GM19397 (cell line): ENCODE measurements around the gene FOXE1.

Experiments
- ATAC-seq: cut with Tn5 transposase; IDR thresholded peaks from one replicate; pipeline ENCODE4 v1.9.1; 2021; ENCODE audit warnings: mild to moderate bottlenecking, moderate library complexity; ENCODE audit not compliant: unreplicated experiment

FOXE1 gene

DNA sequence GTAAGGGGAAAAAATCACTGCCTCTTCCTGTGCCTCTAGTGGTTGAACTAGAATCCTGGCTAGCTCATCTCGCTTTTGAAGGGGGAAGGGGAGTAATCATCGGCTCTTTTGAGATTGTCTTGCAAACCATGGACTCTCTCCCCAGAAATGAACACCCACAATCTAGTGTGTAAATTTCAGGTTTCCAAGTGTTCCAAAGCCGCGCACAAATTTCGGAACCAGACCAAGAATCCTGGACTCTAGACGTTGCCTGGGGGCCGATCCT, 4.9 kb upstream of the FOXE1 start:
- ATAC-seq = no peak

DNA sequence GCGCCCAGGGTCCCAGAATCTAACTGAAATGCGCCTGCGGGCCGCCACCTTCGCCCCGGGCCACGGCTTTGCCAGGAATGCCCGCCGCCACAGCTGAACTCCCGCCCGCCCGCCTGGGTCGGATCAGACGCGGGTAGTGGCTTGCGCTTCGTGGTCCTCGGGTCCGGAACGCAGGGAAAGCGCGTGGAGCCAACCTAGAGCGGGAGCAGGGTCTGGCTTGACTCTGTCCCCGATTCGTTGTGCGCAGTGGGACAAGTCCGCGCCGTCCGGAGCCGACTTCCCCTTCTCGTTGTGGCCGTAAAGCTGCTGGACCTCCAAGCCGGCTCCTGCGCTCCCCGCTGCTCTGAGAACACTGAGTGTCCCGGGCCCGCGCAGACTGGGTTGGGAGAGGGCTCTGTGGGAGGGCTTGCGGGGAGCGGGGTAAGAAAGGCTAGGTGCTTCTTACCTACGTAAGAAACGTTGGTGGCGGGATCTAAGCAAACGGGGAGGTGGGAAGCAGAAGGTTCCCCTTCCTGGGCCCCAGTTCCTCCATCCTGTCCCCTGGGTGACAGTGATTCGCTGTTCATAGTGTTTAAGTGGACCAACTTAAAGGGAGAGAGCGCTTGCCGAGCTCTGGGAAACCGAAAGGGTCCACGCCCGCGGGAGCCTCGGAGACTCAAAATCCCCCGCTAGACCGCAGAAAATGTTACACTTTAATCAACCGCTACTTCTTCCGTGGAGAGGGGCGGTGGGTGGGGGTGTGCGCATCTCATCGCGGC, 4.4 kb upstream of the FOXE1 start:
- no peak for ATAC-seq

DNA sequence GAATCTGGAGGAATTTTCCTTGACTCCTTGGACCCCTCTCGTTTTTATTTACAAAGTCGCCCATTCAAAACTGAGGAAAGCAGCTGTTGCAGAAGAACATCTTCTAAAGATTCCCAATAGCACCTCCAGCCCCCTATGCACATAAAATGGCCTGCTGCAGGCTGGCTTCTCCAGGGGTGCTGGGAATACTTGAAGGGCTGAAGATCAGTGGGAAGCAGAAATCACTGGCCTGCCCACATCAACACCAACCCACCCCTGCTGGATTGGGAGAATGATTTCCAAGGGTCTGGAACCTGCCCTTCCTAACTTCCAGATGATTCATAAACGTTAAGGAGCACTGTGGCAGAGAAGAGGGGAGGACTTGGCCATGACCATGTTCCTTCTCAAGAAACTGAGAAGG, 3.0 kb upstream of the FOXE1 start:
- no peak for ATAC-seq

DNA sequence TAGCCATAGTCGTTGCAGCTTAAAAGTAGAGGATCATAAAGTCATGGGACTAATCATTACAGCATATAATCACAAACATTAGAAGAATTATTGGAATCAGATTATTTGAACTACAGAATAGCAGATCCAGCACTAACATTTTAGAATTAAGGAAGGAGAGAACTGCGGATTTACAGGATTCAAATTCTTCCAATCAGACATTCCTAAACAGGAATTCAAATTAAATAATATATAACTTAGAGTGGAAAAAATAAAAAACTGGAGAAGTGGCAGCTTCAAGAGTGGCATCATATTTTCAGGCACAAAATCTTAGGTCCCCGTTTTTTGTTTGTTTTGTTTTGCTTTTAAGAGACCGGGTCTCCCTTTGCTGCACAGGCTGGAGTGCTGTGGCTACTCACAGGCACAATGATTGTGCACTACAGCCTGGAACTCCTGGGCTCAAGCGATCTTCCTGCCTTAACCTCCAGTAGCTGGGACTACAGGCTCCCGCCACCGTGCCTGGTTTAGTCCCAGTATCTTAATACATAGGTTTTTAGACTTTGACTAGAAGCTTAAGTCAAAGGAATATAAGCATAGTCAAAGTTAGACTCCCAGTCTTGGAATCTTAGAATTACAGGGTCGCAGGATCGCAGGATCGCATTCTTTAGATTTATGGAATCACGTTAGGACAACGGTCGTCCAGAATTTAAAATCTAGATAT, 2.1 kb upstream of the FOXE1 start:
- no peak for ATAC-seq

DNA sequence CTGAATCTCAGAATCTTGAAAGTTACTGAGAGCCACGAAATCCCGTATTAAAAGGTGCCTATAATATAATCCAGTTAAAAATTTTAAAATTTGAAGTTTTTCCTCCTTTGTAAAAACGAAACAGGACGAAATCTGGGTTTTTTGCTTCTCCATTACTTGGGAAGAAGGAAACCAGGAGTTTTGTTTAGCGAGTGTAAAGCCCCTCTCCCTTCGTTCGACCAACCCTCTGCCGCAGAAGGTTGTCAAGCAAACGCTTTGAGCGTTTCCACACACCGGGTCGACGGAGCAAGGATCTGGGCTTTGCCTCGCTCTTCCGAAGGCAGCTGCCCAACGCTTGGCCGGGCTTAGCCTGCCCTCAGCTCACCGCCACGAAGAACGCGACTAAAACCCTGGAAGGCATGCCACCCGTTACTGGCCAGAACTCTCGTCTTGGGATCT, 1.6 kb upstream of the FOXE1 start:
- no peak for ATAC-seq

DNA sequence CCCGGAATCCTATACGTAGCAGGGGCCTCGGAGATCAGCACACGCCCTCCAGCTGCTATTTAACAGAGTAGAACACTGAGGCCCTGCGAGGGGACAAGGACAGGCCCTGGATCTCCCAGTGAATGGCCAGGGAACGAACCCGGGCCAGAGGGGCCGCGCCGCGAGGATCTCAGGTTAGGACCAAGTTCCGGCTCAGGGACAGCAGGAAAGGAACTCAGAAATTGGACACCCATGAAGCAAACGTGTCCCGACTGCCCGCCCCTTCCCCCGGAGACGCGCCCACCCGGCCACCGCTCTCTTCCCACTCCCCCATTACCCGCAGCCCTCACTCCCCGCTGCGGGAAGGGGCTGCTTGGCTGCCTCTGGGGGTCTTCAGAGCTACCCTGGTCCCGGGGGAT, 1.0 kb upstream of the FOXE1 start:
- no peak for ATAC-seq

DNA sequence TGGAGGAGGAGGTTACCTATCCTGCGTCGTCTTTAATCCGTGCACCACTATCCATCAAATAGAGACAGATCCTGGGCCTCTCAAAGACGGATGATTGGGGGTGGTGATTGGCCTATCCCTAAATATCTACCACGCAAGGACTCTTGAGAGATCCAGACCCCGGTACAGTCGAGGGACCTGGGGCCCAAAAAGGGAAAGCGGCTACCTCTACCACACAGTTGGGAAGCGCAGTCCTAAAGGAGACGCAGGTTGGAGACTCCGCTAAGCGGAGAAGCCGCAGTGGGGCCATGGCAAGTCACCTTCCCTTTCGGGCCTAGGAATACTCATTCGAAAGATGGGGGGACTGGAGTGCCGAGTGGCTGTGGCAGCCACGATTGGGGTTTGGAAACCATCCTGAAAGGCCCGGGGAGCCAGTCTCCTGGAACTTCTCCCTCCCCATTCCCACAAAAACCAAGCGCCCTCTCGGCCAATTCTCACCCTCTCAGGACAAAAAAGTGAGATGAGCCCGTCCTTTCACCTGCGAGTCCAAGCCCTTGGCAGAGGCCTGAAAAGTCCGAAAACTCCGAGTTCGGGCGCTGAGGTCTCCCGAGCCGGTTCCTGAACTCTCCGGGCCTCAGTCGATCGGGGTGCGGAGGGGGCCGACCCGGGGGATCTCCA, 499 bp upstream of the FOXE1 start:
- no peak for ATAC-seq

DNA sequence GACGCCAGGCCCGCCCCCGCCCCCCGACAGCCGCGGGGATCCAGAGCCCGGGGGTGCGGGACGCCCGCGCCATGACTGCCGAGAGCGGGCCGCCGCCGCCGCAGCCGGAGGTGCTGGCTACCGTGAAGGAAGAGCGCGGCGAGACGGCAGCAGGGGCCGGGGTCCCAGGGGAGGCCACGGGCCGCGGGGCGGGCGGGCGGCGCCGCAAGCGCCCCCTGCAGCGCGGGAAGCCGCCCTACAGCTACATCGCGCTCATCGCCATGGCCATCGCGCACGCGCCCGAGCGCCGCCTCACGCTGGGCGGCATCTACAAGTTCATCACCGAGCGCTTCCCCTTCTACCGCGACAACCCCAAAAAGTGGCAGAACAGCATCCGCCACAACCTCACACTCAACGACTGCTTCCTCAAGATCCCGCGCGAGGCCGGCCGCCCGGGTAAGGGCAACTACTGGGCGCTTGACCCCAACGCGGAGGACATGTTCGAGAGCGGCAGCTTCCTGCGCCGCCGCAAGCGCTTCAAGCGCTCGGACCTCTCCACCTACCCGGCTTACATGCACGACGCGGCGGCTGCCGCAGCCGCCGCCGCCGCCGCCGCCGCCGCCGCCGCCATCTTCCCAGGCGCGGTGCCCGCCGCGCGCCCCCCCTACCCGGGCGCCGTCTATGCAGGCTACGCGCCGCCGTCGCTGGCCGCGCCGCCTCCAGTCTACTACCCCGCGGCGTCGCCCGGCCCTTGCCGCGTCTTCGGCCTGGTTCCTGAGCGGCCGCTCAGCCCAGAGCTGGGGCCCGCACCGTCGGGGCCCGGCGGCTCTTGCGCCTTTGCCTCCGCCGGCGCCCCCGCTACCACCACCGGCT, 1.0 kb downstream of the FOXE1 start:
- ATAC-seq = no peak

DNA sequence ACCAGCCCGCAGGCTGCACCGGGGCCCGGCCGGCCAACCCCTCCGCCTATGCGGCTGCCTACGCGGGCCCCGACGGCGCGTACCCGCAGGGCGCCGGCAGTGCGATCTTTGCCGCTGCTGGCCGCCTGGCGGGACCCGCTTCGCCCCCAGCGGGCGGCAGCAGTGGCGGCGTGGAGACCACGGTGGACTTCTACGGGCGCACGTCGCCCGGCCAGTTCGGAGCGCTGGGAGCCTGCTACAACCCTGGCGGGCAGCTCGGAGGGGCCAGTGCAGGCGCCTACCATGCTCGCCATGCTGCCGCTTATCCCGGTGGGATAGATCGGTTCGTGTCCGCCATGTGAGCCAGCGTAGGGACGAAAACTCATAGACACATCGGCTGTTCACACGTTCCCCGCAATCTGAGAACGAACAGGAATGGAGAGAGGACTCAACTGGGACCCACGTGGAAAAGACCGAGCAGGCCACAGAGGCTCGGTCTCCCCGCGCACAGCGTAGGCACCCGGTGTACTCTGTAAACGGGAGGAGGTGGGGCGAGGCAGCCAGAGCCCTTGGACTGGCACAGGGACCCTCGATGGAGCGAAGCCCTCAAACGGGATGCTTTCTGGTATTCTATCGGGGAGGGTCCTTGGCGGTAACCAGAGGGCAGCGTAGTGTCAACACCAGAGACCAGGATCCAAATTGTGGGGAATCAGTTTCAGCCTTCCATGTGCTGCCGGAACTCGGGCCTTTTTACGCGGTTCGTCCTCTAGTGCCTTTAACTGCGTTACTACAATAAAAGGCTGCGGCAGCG, 1.9 kb downstream of the FOXE1 start:
- no peak for ATAC-seq

DNA sequence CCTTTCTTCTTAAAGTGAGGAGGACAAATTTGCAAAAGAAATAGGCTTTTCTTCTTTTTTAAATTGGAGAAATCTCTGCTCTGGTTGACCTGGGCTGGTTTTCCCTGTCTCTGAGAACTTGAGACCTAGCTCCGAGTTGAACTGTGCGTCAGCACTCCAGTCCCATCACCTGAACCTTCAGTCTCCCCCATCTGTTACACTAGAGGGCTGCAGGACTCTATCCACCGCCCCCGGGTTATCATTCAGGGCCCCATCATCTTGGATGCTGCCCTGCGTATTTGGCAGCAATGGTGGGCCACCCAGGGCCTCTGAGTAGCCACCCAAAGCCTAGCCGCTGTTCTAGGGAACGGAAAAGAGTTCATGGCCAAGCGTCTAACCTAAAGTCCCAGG, 2.5 kb downstream of the FOXE1 start:
- ATAC-seq = no peak

DNA sequence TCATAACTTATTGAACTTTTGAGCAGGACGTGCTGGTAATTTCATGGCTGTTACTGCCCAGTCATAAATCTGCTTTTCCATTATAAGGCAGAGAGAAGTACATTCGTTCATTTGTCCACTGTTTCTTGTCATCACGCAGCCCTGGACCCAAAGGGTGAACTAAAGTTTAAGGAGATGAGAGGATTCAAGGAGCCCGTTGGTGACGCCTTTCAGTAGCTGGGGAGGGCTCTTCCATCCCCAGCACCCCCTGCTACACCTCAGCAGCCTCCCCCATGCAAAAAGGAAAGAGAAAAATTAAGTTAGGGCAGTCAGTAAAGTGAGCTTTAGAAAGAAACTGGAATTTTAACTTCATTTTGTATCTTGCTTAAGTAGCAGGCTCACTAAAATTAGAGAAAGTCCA, 2.9 kb downstream of the FOXE1 start:
- no peak for ATAC-seq

DNA sequence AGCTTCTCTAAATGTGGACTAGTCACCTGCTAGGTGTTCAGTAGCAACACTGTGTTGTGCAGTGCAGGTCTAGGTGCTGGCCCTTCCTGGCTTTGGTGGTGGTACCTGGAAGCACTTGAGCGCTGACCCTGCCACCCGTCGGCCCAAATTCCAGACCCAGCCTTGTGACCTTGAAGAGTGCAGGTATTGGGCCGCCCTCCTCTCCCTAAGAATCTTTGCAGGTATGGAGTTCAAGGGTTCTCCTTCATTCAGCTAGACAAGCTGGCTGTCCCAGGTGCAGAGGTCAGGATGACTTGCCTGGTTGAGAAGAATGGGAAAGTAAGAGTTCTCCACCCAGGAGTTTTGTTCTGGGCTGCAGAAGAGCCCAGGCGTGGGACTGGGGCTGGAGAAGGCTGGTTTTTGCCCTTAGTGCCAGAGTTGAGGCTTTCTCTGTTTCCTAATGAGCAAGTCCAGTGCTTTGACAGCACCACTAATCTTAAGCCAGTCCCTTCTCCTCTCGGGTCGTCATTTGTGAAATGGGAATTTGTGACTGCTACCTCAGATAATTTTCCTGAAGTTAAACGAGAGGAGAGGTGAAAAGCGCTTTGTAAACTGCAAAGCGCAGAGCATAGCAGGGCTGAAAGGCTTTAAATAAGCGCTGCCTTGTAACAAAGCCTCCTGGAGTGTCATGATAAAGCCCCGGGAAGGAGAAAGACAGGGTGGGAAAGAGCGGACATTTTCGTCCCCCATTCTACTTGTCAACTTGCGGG, 4.0 kb downstream of the FOXE1 start:
- no peak for ATAC-seq

DNA sequence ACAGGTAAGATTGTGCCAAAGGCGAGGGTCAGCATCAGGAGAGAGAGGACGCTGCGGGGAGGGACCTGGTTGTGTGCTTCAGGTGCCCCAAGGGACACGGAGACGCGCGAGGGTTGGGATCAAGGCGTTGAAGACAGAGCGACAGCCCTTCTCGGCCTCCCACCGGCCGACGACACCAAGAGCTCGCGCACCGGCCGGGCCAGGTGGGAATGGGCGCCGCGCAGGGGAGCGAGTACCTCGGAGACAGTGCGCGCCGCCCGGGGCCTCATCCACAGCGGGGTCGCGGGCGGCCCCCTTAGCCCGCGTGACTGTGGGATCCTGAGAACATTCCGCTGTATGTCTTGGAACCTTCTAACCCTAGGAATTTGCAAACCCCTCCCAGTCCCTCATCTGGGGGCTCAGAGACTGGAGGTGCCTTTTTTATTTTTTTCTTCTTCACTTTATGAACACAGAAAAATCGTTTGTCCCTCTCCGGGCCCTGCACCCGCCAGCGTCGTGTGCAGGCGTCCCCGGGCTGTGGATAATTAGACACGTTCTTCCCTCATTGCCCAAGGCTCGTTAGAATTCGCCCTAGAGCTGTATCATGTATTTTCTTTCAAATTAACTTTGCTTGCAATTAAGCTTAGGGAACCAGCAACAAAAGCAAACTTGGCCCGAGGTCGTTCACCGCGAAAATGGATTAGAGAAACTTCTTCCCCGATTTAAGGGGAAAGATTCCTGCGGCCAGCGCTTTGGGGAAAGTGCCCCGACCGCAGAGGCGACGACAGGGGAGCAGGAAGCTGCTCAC, 4.8 kb downstream of the FOXE1 start:
- ATAC-seq = no peak

DNA sequence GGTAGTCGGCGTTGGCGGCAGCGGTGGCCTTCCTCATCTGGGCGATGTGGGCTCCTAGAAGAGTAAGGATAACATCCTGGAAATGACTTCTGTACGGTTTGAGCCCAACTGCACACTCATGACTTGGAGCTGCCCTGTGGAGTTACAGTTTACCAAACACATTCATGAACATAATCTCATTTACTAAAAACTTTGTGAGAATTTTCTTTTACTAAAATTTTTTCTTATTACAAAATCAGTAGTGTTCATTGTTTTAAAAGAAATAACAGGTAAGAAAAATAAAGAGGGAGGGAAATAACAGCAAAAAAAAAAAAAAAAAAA, 5.3 kb downstream of the FOXE1 start:
- ATAC-seq = no peak

DNA sequence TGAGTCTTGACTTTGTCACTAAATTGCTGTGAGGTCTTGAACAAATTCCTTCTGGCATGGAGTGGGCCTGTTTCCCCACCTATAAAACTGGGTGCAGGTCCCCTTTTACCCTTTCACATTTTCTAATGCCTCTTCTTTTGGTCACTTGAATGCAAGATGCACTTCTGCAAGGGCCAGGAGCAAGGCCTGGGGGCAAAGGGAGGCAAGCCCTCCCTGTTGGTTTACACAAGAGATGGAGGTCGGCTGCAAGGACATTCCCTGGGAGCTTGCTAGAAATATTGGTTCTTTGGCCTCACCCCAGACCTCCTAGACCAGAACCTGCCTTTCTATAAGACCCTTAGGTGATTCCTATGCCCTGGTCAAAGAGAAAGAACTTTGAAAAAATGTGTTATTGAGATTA, 5.8 kb downstream of the FOXE1 start:
- no peak for ATAC-seq

DNA sequence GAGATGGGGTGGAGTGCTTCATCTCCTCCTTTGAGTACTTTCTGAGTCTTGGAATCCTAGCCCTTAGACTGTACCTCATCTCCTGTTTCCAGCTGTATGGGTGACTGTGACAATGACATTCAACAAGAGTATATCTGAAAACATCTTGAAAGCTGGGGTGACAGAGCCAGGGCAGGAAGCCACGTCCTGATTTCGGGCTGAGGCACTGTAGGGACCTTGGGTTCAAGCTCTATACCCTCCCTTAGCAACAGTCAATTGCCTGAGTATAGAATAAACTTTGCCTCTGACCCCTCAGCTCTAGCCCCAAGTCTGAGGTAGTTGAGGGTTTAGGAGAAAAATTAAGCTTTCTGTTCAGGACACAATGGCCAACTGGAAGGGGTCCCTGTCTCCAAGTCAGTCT, 6.3 kb downstream of the FOXE1 start:
- no peak for ATAC-seq

DNA sequence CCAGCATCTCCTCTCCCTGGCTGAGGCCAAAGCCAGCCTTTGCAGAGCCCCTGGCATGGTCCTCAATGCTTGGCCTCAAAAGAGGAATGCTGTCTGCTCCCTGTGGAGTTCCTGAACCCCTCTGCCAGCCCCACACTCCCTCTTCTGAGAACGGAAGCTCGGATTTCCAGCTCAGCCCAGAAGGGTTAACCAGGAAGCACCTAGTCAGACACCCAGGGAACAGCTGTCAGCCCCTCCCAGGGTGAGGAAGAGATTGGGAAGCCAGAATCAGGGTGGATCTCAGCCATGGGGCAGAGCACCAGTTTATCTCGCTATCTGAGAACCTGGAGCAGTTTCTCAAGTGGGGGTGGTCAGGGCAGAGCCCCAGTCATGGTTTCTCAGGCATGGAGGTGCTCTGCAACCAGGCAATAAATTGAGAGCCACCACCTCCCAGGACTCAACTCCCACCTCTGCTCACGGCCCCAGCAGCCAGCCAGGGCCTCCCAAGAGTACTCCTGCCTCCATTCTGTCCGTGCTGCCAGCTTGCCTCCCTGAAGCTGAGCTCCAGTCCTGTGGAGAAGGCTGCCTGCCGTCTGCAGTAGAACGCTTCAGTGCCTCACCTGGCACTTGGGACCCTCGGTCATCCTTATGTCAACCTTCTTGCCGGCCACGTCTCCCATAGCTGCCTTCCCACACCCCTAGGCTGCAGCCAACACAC, 7.6 kb downstream of the FOXE1 start:
- no peak for ATAC-seq

DNA sequence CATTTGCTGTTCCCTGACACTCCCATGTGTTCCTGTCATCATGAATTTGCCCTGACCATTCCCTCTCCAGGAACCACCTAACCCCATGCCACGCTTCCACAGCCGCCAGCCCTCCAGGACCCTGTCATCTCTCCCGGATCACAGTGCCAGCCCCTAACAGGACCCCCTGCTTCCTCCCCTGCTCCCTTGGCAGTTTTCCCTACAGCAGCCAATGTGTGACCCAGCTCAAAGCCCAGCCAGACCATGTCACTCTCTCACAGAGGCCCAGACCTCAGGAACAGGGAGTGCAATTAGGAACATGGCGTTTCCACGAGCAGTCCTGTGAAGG, 8.1 kb downstream of the FOXE1 start:
- ATAC-seq = no peak

DNA sequence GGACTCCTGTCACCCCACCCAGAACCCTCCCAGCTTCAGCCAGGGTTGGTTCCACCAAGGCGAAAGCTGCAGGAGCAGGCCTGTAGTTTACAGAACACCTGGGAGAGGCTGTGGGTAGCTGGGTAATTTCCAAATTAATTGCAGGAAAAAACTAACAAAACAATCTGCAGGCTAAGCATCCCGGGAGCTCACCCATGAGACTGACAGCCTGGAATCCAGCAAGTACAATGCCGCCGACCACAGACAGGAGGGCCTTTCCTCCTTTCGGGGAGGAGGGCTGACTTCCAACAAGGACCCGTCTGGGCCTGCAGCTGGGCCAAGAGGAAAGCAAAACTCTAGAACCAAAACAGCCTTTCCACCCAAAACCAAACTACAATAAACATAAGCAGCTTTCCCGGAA, 10.3 kb downstream of the FOXE1 start:
- no peak for ATAC-seq
